Stimulated activated CD8-positive, alpha-beta memory T cell treated with anti-CD3 and anti-CD28 coated beads, Interleukin-4, amount 100 ng/mL, for 4 hours (primary cell): ENCODE data around the gene OR13A1.
"Not testable (repeated sequence)": the region's sequence is repeated elsewhere in the genome, so short reads cannot be mapped to it uniquely, and the experiment has no call there.

Experiments used
- DNase-seq, 2 donors: peaks; one replicate each; pipeline ENCODE4 v3.0.0-alpha.2; 2020; ENCODE audit warnings: low read depth in 2 of 2, low spot score in 1 of 2

Gene OR13A1

GRCh38 chr10:45282061-45282460 is 33.3 kb downstream of the OR13A1 start:
- no peak for DNase-seq

- DNase-seq, result no peak
Measured at GRCh38 chr10:45280113-45280760, 35.2 kb downstream of the OR13A1 start.

- no peak for DNase-seq
Measured at GRCh38 chr10:45279682-45280081, 35.7 kb downstream of the OR13A1 start.

GRCh38 chr10:45278860-45279498 is 36.4 kb downstream of the OR13A1 start:
- DNase-seq, result no peak

- not testable (repeated sequence) for DNase-seq
Measured at GRCh38 chr10:45276146-45276545, 39.3 kb downstream of the OR13A1 start.

GRCh38 chr10:45274364-45274763 is 41.0 kb downstream of the OR13A1 start:
- DNase-seq, result no peak

- not testable (repeated sequence) for DNase-seq
Measured at GRCh38 chr10:45267777-45268176, 47.6 kb downstream of the OR13A1 start.

GRCh38 chr10:45265996-45266395 is 49.4 kb downstream of the OR13A1 start:
- DNase-seq, result no peak

- no peak for DNase-seq
Measured at GRCh38 chr10:45261946-45262345, 53.5 kb downstream of the OR13A1 start.

GRCh38 chr10:45261243-45261775 is 54.1 kb downstream of the OR13A1 start:
- DNase-seq, result no peak

- not testable (repeated sequence) for DNase-seq
Measured at GRCh38 chr10:45260635-45261034, 54.8 kb downstream of the OR13A1 start.

GRCh38 chr10:45259786-45260495 is 55.5 kb downstream of the OR13A1 start:
- DNase-seq, result not testable (repeated sequence)

- no peak for DNase-seq
Measured at GRCh38 chr10:45257600-45257999, 57.8 kb downstream of the OR13A1 start.

GRCh38 chr10:45256246-45256645 is 59.2 kb downstream of the OR13A1 start:
- DNase-seq, result no peak

- DNase-seq, result no peak
Measured at GRCh38 chr10:45255706-45256105, 59.7 kb downstream of the OR13A1 start.

GRCh38 chr10:45254892-45255291 is 60.5 kb downstream of the OR13A1 start:
- DNase-seq, result no peak

- no peak for DNase-seq
Measured at GRCh38 chr10:45253183-45253914, 62.1 kb downstream of the OR13A1 start.
